Smooth muscle cell (in vitro differentiated cells): Measurements from ENCODE around the gene KCNG1. TPM values are rescaled to one million over a fixed set of nuclear protein-coding genes. Genes with fewer than 3 reads are reported as not detected.

ENCODE experiments used
- DNase-seq: peaks from one replicate; lab custom pipeline; 2025; ENCODE audit not compliant: unreplicated experiment; lab: John Stamatoyannopoulos, UW
- H2AFZ ChIP-seq: fragments of 200-600 bp; sonication (generic); 2 replicates; pipeline ENCODE4 v1.6.0; 2016; ENCODE audit warnings: antibody characterized with exemption, low read depth, mild to moderate bottlenecking
- H3F3A ChIP-seq: fragments of 200-600 bp; sonication (generic); 2 replicates; pipeline ENCODE4 v1.6.0; 2017; ENCODE audit warnings: antibody characterized with exemption, low read depth
- H3K27ac ChIP-seq: fragments of 200-600 bp; sonication (generic); 2 replicates; pipeline ENCODE4 v1.5.1; 2016; ENCODE audit warnings: low read depth, mild to moderate bottlenecking
- H3K27me3 ChIP-seq: fragments of 200-600 bp; sonication (generic); 2 replicates; pipeline ENCODE4 v1.6.1; 2016; ENCODE audit warnings: low read depth, mild to moderate bottlenecking
- H3K36me3 ChIP-seq: fragments of 200-600 bp; sonication (generic); 2 replicates; pipeline ENCODE4 v1.5.1; 2016; ENCODE audit warnings: low read depth
- H3K4me1 ChIP-seq: fragments of 200-600 bp; sonication (generic); 2 replicates; pipeline ENCODE4 v1.5.1; 2016; ENCODE audit warnings: low read depth
- H3K4me2 ChIP-seq: fragments of 200-600 bp; sonication (generic); 2 replicates; pipeline ENCODE4 v1.6.0; 2016; ENCODE audit warnings: mild to moderate bottlenecking
- H3K4me3 ChIP-seq: fragments of 200-600 bp; sonication (generic); 2 replicates; pipeline ENCODE4 v1.5.1; 2016; ENCODE audit warnings: mild to moderate bottlenecking
- H3K79me2 ChIP-seq: fragments of 200-600 bp; sonication (generic); 2 replicates; pipeline ENCODE4 v1.6.0; 2016; ENCODE audit warnings: low read depth, mild to moderate bottlenecking
- H3K9ac ChIP-seq: fragments of 200-600 bp; sonication (generic); 2 replicates; pipeline ENCODE4 v1.6.0; 2016; ENCODE audit warnings: low read depth
- H3K9me3 ChIP-seq: fragments of 200-600 bp; sonication (generic); replicated peaks from 2 replicates; pipeline ENCODE4 v1.5.1; 2016; ENCODE audit warnings: low read depth
- H4K20me1 ChIP-seq: fragments of 200-600 bp; sonication (generic); 2 replicates; pipeline ENCODE4 v1.6.0; 2016; ENCODE audit warnings: low read depth
- CTCF ChIP-seq: fragments of 200-600 bp; sonication (generic); IDR thresholded peaks from 2 replicates; pipeline ENCODE4 v1.5.1; 2017; ENCODE audit warnings: borderline replicate concordance, mild to moderate bottlenecking, antibody characterized with exemption; ENCODE audit not compliant: insufficient read depth, poor library complexity, severe bottlenecking
- WGBS: methylation state at CpG from one replicate; pipeline ENCODE4 v1.1.7; 2016; ENCODE audit warnings: low lambda C conversion rate; 5-methylcytosine and 5-hydroxymethylcytosine counted together
- polyA plus RNA-seq: library from polyadenylated mRNA; unstranded; fragments of >200 nt; fragmentation: Nextera tagmentation; extraction: Ambion mirVana; gene quantifications from 2 replicates; pipeline ENCODE4 v1.2.1, GENCODE V29; 2016
- total RNA-seq: library from RNA; depleted of rRNA; stranded (reverse); fragments of >200 nt; gene quantifications from 2 replicates; pipeline ENCODE4 v1.2.3, GENCODE V29; 2014

Gene KCNG1
- total and polyA plus RNA-seq, 2 experiments from 2014 or later = 51.2 to 54.1 TPM

DNA sequence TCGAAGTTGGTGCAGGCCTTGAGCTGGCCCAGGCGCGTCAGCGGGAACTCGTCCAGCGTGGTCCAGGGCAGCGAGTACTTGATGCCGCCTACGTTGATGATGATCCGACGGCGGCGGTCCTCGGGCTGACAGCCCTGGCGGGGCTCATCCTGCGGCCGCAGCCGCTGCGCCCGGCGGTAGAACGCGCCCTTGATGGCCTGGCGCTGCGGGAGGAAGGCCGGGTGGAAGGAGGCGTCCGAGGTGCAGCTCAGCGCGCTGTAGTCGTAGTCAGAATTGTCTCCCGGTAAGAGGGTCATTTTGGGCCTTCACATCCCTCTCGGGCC, 12.9 kb downstream of the KCNG1 start:
- Histone ChIP-seq H3K36me3 (no peaks in the 10 kb centered on the region), H2AFZ (no peak overlapping the region), H3F3A (peaks cover 10% of the 10 kb centered on the region), H3K9me3 (no peaks in the 10 kb centered on the region), H3K9ac (no peak overlapping the region), H3K4me1 (peaks cover 5% of the 10 kb centered on the region), H3K27me3 (no peaks in the 10 kb centered on the region), H3K4me3 (no peak overlapping the region), H3K4me2 (no peak overlapping the region), H4K20me1 (peaks cover 20% of the 10 kb centered on the region), H3K79me2 (no peaks in the 10 kb centered on the region), H3K27ac (no peak overlapping the region)
- DNase-seq = no peak
- 97% methylated on average over 33 of the region's 33 CpGs for WGBS
- no peak for TF ChIP-seq CTCF

- DNase-seq = no peak
- Histone ChIP-seq H4K20me1 (peaks cover 15% of the 10 kb centered on the region), H3K27me3 (no peaks in the 10 kb centered on the region), H2AFZ (no peak overlapping the region), H3K9ac (no peak overlapping the region), H3K4me3 (no peak overlapping the region), H3F3A (peaks cover 6% of the 10 kb centered on the region), H3K4me2 (no peak overlapping the region), H3K4me1 (no peaks in the 10 kb centered on the region), H3K79me2 (no peaks in the 10 kb centered on the region), H3K27ac (no peak overlapping the region), H3K9me3 (no peaks in the 10 kb centered on the region), H3K36me3 (no peaks in the 10 kb centered on the region)
- no peak for TF ChIP-seq CTCF
- 96% methylated on average over 51 of the region's 58 CpGs for WGBS
Observed at GRCh38 chr20:51009303-51010042, 13.4 kb downstream of the KCNG1 start.

GRCh38 chr20:51008718-51009117, 14.2 kb downstream of the KCNG1 start:
- Histone ChIP-seq H3K79me2 (no peaks in the 10 kb centered on the region), H3K4me3 (no peak overlapping the region), H3K27me3 (no peaks in the 10 kb centered on the region), H3K27ac (no peak overlapping the region), H3K4me2 (no peak overlapping the region), H2AFZ (no peak overlapping the region), H3F3A (no peaks in the 10 kb centered on the region), H3K4me1 (no peaks in the 10 kb centered on the region), H3K36me3 (no peaks in the 10 kb centered on the region), H3K9me3 (no peaks in the 10 kb centered on the region), H3K9ac (no peak overlapping the region), H4K20me1 (peaks cover 13% of the 10 kb centered on the region)
- no peak for TF ChIP-seq CTCF
- 95% methylated on average over 5 of the region's 5 CpGs for WGBS
- DNase-seq = no peak

- Histone ChIP-seq H3K9ac (no peak overlapping the region), H2AFZ (no peak overlapping the region), H3F3A (no peaks in the 10 kb centered on the region), H4K20me1 (peaks cover 7% of the 10 kb centered on the region), H3K79me2 (no peaks in the 10 kb centered on the region), H3K27ac (no peak overlapping the region), H3K4me2 (no peak overlapping the region), H3K27me3 (no peaks in the 10 kb centered on the region), H3K4me3 (no peak overlapping the region), H3K4me1 (no peaks in the 10 kb centered on the region), H3K9me3 (no peaks in the 10 kb centered on the region), H3K36me3 (no peaks in the 10 kb centered on the region)
- TF ChIP-seq CTCF = no peak
- 98% methylated on average over 7 of the region's 7 CpGs for WGBS
- no peak for DNase-seq
Observed at GRCh38 chr20:51005214-51005613, 17.7 kb downstream of the KCNG1 start.
